ENCODE results near the gene HSPA14.
"Not testable (repeated sequence)": the region's sequence is repeated elsewhere in the genome, so short reads cannot be mapped to it uniquely, and the experiment has no call there.

DNA sequence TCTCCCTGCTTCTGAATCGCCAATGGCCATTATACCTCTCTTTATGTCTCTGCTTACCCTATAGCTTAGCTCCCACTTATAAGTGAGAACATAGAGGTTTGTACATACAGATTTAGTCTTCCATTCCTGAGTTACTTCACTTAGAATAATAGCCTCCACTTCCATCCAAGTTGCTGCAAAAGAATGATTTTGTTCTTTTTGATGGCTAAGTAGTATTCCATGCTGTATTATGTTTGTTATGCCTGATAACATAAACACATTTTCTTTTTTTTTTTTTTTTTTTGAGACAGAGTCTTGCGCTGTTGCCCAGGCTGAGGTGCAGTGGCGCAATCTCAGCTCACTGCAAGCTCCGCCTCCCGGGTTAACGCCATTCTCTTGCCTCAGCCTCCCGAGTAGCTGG is 21.4 kb upstream of the HSPA14 start:
- TF ChIP-seq, protein P1, sequence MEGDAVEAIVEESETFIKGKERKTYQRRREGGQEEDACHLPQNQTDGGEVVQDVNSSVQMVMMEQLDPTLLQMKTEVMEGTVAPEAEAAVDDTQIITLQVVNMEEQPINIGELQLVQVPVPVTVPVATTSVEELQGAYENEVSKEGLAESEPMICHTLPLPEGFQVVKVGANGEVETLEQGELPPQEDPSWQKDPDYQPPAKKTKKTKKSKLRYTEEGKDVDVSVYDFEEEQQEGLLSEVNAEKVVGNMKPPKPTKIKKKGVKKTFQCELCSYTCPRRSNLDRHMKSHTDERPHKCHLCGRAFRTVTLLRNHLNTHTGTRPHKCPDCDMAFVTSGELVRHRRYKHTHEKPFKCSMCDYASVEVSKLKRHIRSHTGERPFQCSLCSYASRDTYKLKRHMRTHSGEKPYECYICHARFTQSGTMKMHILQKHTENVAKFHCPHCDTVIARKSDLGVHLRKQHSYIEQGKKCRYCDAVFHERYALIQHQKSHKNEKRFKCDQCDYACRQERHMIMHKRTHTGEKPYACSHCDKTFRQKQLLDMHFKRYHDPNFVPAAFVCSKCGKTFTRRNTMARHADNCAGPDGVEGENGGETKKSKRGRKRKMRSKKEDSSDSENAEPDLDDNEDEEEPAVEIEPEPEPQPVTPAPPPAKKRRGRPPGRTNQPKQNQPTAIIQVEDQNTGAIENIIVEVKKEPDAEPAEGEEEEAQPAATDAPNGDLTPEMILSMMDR (IDR thresholded peaks at IDR 0.05) = not testable (repeated sequence)
- TF ChIP-seq POLR2A (IDR thresholded peaks at IDR 0.05) = not testable (repeated sequence)
